Measurements from ENCODE around the gene TRAPPC5. TPM values are rescaled to one million over a fixed set of nuclear protein-coding genes. Genes with fewer than 3 reads are reported as not detected.

TRAPPC5 gene
- polyA plus RNA-seq, 1 of the 3 experiments (the other 2 are of a cell fraction), result 49.4 TPM

GRCh38 chr19:7685546-7686445 is 5.2 kb downstream of the TRAPPC5 start:
- H3K79me2 ChIP-seq (ENCODE audit: insufficient read depth), result peaks cover 13% of the 10 kb centered on the region
- no peak overlapping the region for H3K27ac ChIP-seq (ENCODE audit: low read depth in 2 of 2, low read length in 1 of 2)
- H3K4me1 ChIP-seq (ENCODE audit: control insufficient read depth in 1 of 2, insufficient read depth in 2 of 2, low read depth in 1 of 2, low read length in 1 of 2), result peaks cover 0 to 9% of the 10 kb centered on the region in 2 experiments; a peak in 1 of 4 replicates
- DNase-seq, result no peak
- no peak overlapping the region for H3K4me2 ChIP-seq
- no peaks in the 10 kb centered on the region for H4K20me1 ChIP-seq (ENCODE audit: insufficient read depth)
- H3K9ac ChIP-seq, result no peak overlapping the region
- no peak overlapping the region for H3K4me3 ChIP-seq (ENCODE audit: low read depth in 2 of 2, low read length in 1 of 2)
- POLR2A ChIA-PET, result no interaction called here
- WGBS (ENCODE audit: low lambda C conversion rate), result 46% methylated on average over 18 of the region's 19 CpGs
- TF ChIP-seq USF2 (IDR thresholded peaks at IDR 0.05; ENCODE audit: borderline replicate concordance, low read depth, low read length) (no peak), CHD2 (IDR thresholded peaks at IDR 0.05; ENCODE audit: low read length, partially characterized antibody) (no peak), RAD21 (IDR thresholded peaks at IDR 0.05; ENCODE audit: low read length) (no peak), SIN3A (IDR thresholded peaks at IDR 0.05; ENCODE audit: borderline replicate concordance, low read depth, low read length) (no peak), CTCF (IDR thresholded peaks at IDR 0.05) (no peak), TCF12 (IDR thresholded peaks at IDR 0.05) (no peak), EZH2phosphoT487 (IDR thresholded peaks at IDR 0.05; ENCODE audit: borderline replicate concordance, low read depth) (no peak), RXRA (IDR thresholded peaks at IDR 0.05; ENCODE audit: borderline replicate concordance, low read depth) (no peak), REST (IDR thresholded peaks at IDR 0.05; ENCODE audit: low read depth, low read length) (no peak), GATA2 (CRISPR knock-in tag; IDR thresholded peaks at IDR 0.05) (no peak)
- H3K9me2 ChIP-seq, result no peaks in the 10 kb centered on the region
- no peaks in the 10 kb centered on the region for H3F3A ChIP-seq (replicated peaks; ENCODE audit: insufficient read depth)
- H2AFZ ChIP-seq (ENCODE audit: low read depth), result no peak overlapping the region
- CTCF ChIA-PET, result interaction anchor here (0.7 to 8.2 kb wide), 4 partner anchors 33 to 331 kb away, joined by 3 to 171 read pairs (median 7); no protein-coding TSS in a partner anchor
- no peaks in the 10 kb centered on the region for H3K9me3 ChIP-seq
- H3K36me3 ChIP-seq (replicated peaks in 1 of 2; ENCODE audit: control insufficient read depth in 1 of 2, insufficient read depth in 2 of 2, low read length in 1 of 2), result peaks cover 5 to 6% of the 10 kb centered on the region in 2 experiments
- peaks cover 19% of the 10 kb centered on the region; the same call in 1 of the 2 replicates for H3K27me3 ChIP-seq (ENCODE audit: insufficient read depth)
